Panc1 (cell line): Measurements from ENCODE around the gene ZIM2. TPM values are rescaled to one million over a fixed set of nuclear protein-coding genes. Genes with fewer than 3 reads are reported as not detected.

ENCODE experiments used
- ATAC-seq: fragments of 200-7000 bp; cut with Tn5 transposase; 2 replicates; pipeline ENCODE4 v1.9.1; 2020; ENCODE audit warnings: mild to moderate bottlenecking, moderate library complexity
- BruUV-seq: library from RNA; stranded (reverse); fragments of 400-500 nt; replicated peaks from 2 replicates; lab custom pipeline; 2021; lab: Mats Ljungman, UMichigan
- CTCF ChIA-PET: fragments of 300-600 bp; sonication (Branson Sonifier 250); formaldehyde crosslinking; loops from one replicate; lab custom pipeline; 2022; ENCODE audit warnings: antibody characterized with exemption; lab: Charles Lee
- POLR2A ChIA-PET: fragments of 300-600 bp; sonication (Branson Sonifier 250); formaldehyde crosslinking; loops from one replicate; lab custom pipeline; 2022; ENCODE audit warnings: antibody characterized with exemption; lab: Charles Lee
- DNase-seq: peaks from one replicate; pipeline ENCODE4 v3.0.0-alpha.2; 2010; ENCODE audit warnings: low read depth, low spot score
- H3K27ac ChIP-seq: 2 replicates; pipeline ENCODE4 v1.5.1; 2011; ENCODE audit warnings: mild to moderate bottlenecking, low read length, inconsistent platforms
- H3K27me3 ChIP-seq: fragments of 200-500 bp; sonication (Bioruptor generic); 2 replicates; pipeline ENCODE4 v1.6.0; 2014; ENCODE audit warnings: low read length, inconsistent platforms; ENCODE audit not compliant: control insufficient read depth, insufficient read depth
- H3K36me3 ChIP-seq: fragments of 200-500 bp; sonication (Bioruptor generic); 2 replicates; pipeline ENCODE4 v1.5.1; 2014; ENCODE audit warnings: inconsistent platforms, mild to moderate bottlenecking, low read length, moderate library complexity; ENCODE audit not compliant: control insufficient read depth, insufficient read depth
- H3K4me1 ChIP-seq: 2 replicates; pipeline ENCODE4 v1.5.1; 2011; ENCODE audit warnings: inconsistent platforms, mild to moderate bottlenecking, low read length, moderate library complexity; ENCODE audit not compliant: control insufficient read depth, insufficient read depth
- H3K4me3 ChIP-seq, 2 experiments: 2 replicates each; pipeline ENCODE4 v1.5.1; 2011 to 2012; ENCODE audit warnings: low read depth in 2 of 2, low read length in 2 of 2, mild to moderate bottlenecking in 2 of 2, inconsistent platforms in 1 of 2, moderate library complexity in 1 of 2
- H3K9me3 ChIP-seq: fragments of 200-500 bp; sonication (Bioruptor generic); 2 replicates; pipeline ENCODE4 v1.5.1; 2014; ENCODE audit warnings: low read depth, mild to moderate bottlenecking, inconsistent platforms, low read length, moderate library complexity; ENCODE audit not compliant: control insufficient read depth, insufficient read depth
- CTCF ChIP-seq: fragments of 450-650 bp; IDR thresholded peaks from 2 replicates; pipeline ENCODE4 v1.5.1; 2017; ENCODE audit warnings: mild to moderate bottlenecking
- POLR2AphosphoS5 ChIP-seq: IDR thresholded peaks from 2 replicates; pipeline ENCODE4 v1.6.1; 2012; ENCODE audit warnings: mild to moderate bottlenecking, low read depth, low read length, moderate library complexity
- REST ChIP-seq, 2 experiments: IDR thresholded peaks; 2 replicates each; pipeline ENCODE4 v1.6.1; 2011 to 2012; ENCODE audit warnings: low read depth in 2 of 2, control low read depth in 1 of 2, low read length in 1 of 2, mild to moderate bottlenecking in 1 of 2, moderate library complexity in 1 of 2; ENCODE audit not compliant: insufficient read depth in 1 of 2
- SIN3A ChIP-seq: IDR thresholded peaks from 2 replicates; pipeline ENCODE4 v1.6.1; 2012; ENCODE audit warnings: low read depth, mild to moderate bottlenecking, low read length, moderate library complexity, borderline replicate concordance; ENCODE audit not compliant: insufficient read depth
- TCF7L2 ChIP-seq: IDR thresholded peaks from 2 replicates; pipeline ENCODE4 v1.6.1; 2011; ENCODE audit warnings: mild to moderate bottlenecking, low read depth, low read length, inconsistent platforms
- in situ Hi-C: cut with HindIII; loops from 2 replicates; pipeline ENCODE4 v1.10.0; 2016; ENCODE audit warnings: low sequenced_read_pairs, low pct_unique_long_range_greater_than_20kb
- intact Hi-C: fragments of 100-400 bp; cut with micrococcal nuclease; formaldehyde crosslinking; loops from one replicate; pipeline ENCODE4 v1.10.0; 2022; ENCODE audit not compliant: unreplicated experiment
- total RNA-seq: library from RNA; stranded (reverse); gene quantifications from one replicate; pipeline ENCODE4 v1.2.1, GENCODE V29; 2021; ENCODE audit not compliant: unreplicated experiment

Gene ZIM2
- total RNA-seq, 1 experiment from 2014 or later = not detected

GRCh38 chr19:56831255-56831654 lies 9.3 kb downstream of the ZIM2 start:
- CTCF ChIA-PET = no interaction called here
- no peak for DNase-seq
- ATAC-seq = no peak
- Histone ChIP-seq H3K36me3 (no peaks in the 10 kb centered on the region), H3K4me1 (no peaks in the 10 kb centered on the region), H3K9me3 (no peaks in the 10 kb centered on the region), H3K27ac (no peak overlapping the region), H3K27me3 (no peaks in the 10 kb centered on the region), H3K4me3 (no peak overlapping the region)
- no TSS peak for BruUV-seq
- in situ Hi-C loops (no loop called here), intact Hi-C loops (no loop called here)
- TF ChIP-seq TCF7L2 (no peak), REST (IDR thresholded peaks at IDR 0.05; ENCODE audit: insufficient read depth in 1 of 2, low read depth in 2 of 2, low read length in 1 of 2) (no peak), CTCF (no peak), SIN3A (no peak), POLR2AphosphoS5 (no peak)
- POLR2A ChIA-PET = no interaction called here

GRCh38 chr19:56829596-56829995 lies 10.9 kb downstream of the ZIM2 start:
- TF ChIP-seq POLR2AphosphoS5 (no peak), SIN3A (no peak), TCF7L2 (no peak), REST (IDR thresholded peaks at IDR 0.05; ENCODE audit: insufficient read depth in 1 of 2, low read depth in 2 of 2, low read length in 1 of 2) (no peak), CTCF (no peak)
- POLR2A ChIA-PET = interaction anchor here (0.6 kb wide), 1 partner anchor 694 kb away, joined by 5 read pairs; no protein-coding TSS in a partner anchor
- H3K36me3 ChIP-seq = no peaks in the 10 kb centered on the region
- 0 out of 2 replicates have a peak, but pooled peaks cover 8% of the 10 kb centered on the region for H3K9me3 ChIP-seq
- ATAC-seq (no peak), DNase-seq (no peak)
- H3K27me3 ChIP-seq = no peaks in the 10 kb centered on the region
- no peaks in the 10 kb centered on the region for H3K4me1 ChIP-seq
- in situ Hi-C loops = no loop called here
- intact Hi-C loops = no loop called here
- H3K27ac ChIP-seq = no peak overlapping the region
- BruUV-seq = no TSS peak
- CTCF ChIA-PET = no interaction called here
- H3K4me3 ChIP-seq = no peak overlapping the region
